Gastroesophageal sphincter (tissue), 4 donors: Measurements from ENCODE around the gene LYRM1. TPM values are rescaled to one million over a fixed set of nuclear protein-coding genes. Genes with fewer than 3 reads are reported as not detected.

Experiments
- ATAC-seq: fragments of 150-250 bp; one replicate; pipeline ENCODE4 v1.9.1; 2016; ENCODE audit warnings: mild to moderate bottlenecking, moderate library complexity
- H3K27ac ChIP-seq, 4 donors: fragments of 200-600 bp; sonication (generic) in 3 of 4; 1 replicate in 3 of 4; 2 replicates in 1 of 4; pipeline ENCODE4 v1.5.1; 2016 to 2019
- H3K27me3 ChIP-seq: fragments of 200-600 bp; sonication (generic); one replicate; pipeline ENCODE4 v1.5.1; 2019
- H3K36me3 ChIP-seq, 2 donors: fragments of 200-600 bp; sonication (generic); one replicate each; pipeline ENCODE4 v1.5.1; 2019; ENCODE audit warnings: control low read depth in 1 of 2
- H3K4me1 ChIP-seq, 3 donors: fragments of 200-600 bp; sonication (generic); 1 replicate in 2 of 3; 2 replicates in 1 of 3; pipeline ENCODE4 v1.5.1; 2016 to 2019; ENCODE audit warnings: control low read depth in 2 of 3
- H3K4me3 ChIP-seq, 2 donors: fragments of 200-600 bp; sonication (generic); one replicate each; pipeline ENCODE4 v1.5.1; 2019; ENCODE audit warnings: mild to moderate bottlenecking in 1 of 2, moderate library complexity in 1 of 2
- H3K9me3 ChIP-seq, 3 donors: fragments of 200-600 bp; sonication (generic); one replicate each; pipeline ENCODE4 v1.5.1; 2017 to 2019; ENCODE audit warnings: control low read depth in 2 of 3
- CTCF ChIP-seq, 4 experiments: fragments of 200-600 bp in 2 of 4; fragments of 450-650 bp in 2 of 4; sonication (generic) in 1 of 4; IDR thresholded peaks; one replicate each; pipeline ENCODE4 v1.5.1; 2017 to 2019; ENCODE audit warnings: antibody characterized with exemption in 4 of 4, mild to moderate bottlenecking in 2 of 4, moderate library complexity in 2 of 4
- EP300 ChIP-seq: sonication (generic); formaldehyde crosslinking; IDR thresholded peaks from one replicate; pipeline ENCODE4 v1.6.1; 2017; ENCODE audit warnings: antibody characterized with exemption, mild to moderate bottlenecking
- POLR2A ChIP-seq, 2 donors: fragments of 450-650 bp; IDR thresholded peaks; one replicate each; pipeline ENCODE4 v1.6.1; 2017; ENCODE audit warnings: antibody characterized with exemption in 2 of 2, mild to moderate bottlenecking in 2 of 2, moderate library complexity in 1 of 2
- POLR2AphosphoS5 ChIP-seq: sonication (generic); formaldehyde crosslinking; IDR thresholded peaks from one replicate; pipeline ENCODE4 v1.6.1; 2017; ENCODE audit warnings: antibody characterized with exemption
- WGBS, 2 donors: methylation state at CpG; one replicate each; pipeline ENCODE4 v1.1.5; 2018; ENCODE audit warnings: low coverage in 1 of 2; 5-methylcytosine and 5-hydroxymethylcytosine counted together
- total RNA-seq, 4 donors: library from RNA; depleted of rRNA; stranded (reverse); fragments of >200 nt; gene quantifications; one replicate each; pipeline ENCODE4 v1.1.0, GENCODE V29; 2016

Gene LYRM1
- total RNA-seq, 4 donors from 2014 or later: 54.3 to 88.7 (median 58.7) TPM

DNA sequence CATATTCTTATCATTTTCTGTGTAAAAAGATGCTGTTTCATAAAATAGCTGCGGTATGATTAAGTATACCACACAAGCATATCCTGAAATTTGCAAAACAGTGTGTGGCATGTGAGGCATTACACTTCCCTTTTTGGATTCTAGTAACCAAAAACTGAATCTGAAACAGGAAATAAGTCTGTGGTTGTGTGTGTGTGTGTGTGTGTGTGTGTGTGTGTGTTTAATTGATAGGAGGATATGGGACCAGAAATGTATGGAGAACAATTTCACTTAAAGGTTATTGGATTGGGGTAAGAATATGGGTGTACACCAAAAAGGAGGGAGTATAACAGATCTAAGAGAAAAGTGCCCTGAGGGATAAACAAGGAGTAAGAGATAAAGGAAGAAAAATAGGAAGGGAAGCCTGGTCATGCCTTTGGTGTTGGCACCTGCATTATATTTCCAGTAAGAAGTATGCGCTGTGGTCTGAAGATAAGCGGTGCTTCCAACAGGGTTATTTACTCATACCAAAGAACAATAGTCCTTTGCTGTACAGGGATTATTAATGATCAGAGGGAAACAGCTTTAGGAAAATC is 4.0 kb downstream of the LYRM1 start:
- TF ChIP-seq POLR2AphosphoS5 (peak; percentile 14), CTCF (IDR thresholded peaks at IDR 0.05) (no peak)
- Histone ChIP-seq H3K4me3 (no peak overlapping the region), H3K36me3 (no peaks in the 10 kb centered on the region), H3K9me3 (no peaks in the 10 kb centered on the region), H3K27ac (peak overlapping the region; percentile 95 to 99 (median 99)), H3K4me1 (peaks cover 19 to 68% (median 48%) of the 10 kb centered on the region in 3 donors), H3K27me3 (no peaks in the 10 kb centered on the region)
- 14 to 26% methylated on average over 3 of the region's 3 CpGs for WGBS, 2 donors
- ATAC-seq: no peak

GRCh38 chr16:20905576-20905975 is 5.0 kb downstream of the LYRM1 start:
- ATAC-seq: no peak
- no peaks in the 10 kb centered on the region for H3K36me3 ChIP-seq
- no peak for TF ChIP-seq POLR2AphosphoS5
- TF ChIP-seq CTCF (IDR thresholded peaks at IDR 0.05): no peak
- TF ChIP-seq EP300: no peak
- no peak for TF ChIP-seq POLR2A (IDR thresholded peaks at IDR 0.05)
- no peaks in the 10 kb centered on the region for H3K27me3 ChIP-seq
- peak overlapping the region; percentile 95 to 99 (median 99) for H3K27ac ChIP-seq
- no peak overlapping the region for H3K4me3 ChIP-seq
- H3K4me1 ChIP-seq: peaks cover 19 to 71% (median 51%) of the 10 kb centered on the region in 3 donors
- no peaks in the 10 kb centered on the region for H3K9me3 ChIP-seq
- 52 to 60% methylated on average over 3 of the region's 3 CpGs for WGBS, 2 donors

DNA sequence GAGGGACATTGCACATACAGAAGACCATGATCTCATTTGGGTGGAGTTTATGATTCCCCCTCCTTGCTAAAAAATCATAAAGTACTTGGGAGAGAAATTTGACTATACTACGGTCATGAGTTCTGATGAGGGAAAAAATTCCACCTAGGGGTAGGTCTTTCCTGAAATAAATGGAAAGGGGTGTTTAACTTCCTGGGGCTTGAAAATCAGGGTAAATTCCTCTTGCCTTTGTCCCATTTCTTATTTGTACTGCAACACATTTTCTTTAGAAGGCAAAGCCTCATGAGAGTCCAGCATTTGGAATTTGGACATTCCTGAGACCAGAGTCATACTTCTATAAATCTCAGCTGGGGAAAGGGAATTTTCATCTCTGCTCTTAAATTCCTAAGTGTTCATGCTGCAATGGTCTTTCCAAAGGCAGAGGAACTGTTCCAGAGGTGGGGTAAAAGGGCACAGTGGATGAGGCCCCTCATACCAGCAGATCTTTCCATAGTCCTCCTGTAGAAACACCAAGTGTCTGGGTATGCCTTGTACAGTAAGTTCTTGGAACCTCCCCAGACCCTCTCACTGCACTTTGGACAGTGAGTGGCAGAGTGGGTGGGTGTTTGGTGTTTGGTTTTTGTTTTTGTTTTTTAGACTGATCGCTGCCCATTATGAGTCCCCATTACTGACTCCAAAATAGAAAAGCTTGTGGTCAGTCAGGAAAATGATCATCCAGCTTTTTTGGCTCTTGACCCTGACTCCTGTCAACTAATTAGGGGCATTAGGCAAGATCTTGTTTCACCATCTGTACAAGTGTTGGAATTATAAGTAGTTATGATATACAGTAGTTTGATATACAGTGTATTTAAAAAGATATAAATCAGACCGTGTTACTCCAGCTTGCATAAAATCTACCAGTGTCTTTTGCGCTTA is 6.0 kb downstream of the LYRM1 start:
- H3K4me1 ChIP-seq: peaks cover 19 to 78% (median 54%) of the 10 kb centered on the region in 3 donors
- WGBS, 2 donors: 42 to 44% methylated on average over 3 to 4 of the region's 4 CpGs
- no peaks in the 10 kb centered on the region for H3K27me3 ChIP-seq
- no peaks in the 10 kb centered on the region for H3K36me3 ChIP-seq
- H3K9me3 ChIP-seq: no peaks in the 10 kb centered on the region
- TF ChIP-seq POLR2A (IDR thresholded peaks at IDR 0.05) (no peak), CTCF (IDR thresholded peaks at IDR 0.05) (peak in 1 of 4 experiments; percentile 14), POLR2AphosphoS5 (peak; percentile 67), EP300 (no peak)
- peak; percentile 79 for ATAC-seq
- no peak overlapping the region for H3K4me3 ChIP-seq
- H3K27ac ChIP-seq: peak overlapping the region; percentile 95 to 99 (median 99)

- Histone ChIP-seq H3K4me3 (no peak overlapping the region), H3K4me1 (peaks cover 12 to 58% (median 28%) of the 10 kb centered on the region in 3 donors)
These were observed 10.3 kb downstream of the LYRM1 start for GRCh38 chr16:20910781-20911321.

More at GRCh38 chr16:20910781-20911321, 10.3 kb downstream of the LYRM1 start:
- H3K27ac ChIP-seq: peak overlapping the region; percentile 40 to 99 (median 64)
- no peaks in the 10 kb centered on the region for H3K27me3 ChIP-seq
- no peaks in the 10 kb centered on the region for H3K36me3 ChIP-seq
- WGBS, 2 donors: 26 to 47% methylated on average over 2 of the region's 2 CpGs
- H3K9me3 ChIP-seq: no peaks in the 10 kb centered on the region
- TF ChIP-seq CTCF (IDR thresholded peaks at IDR 0.05) (no peak), EP300 (no peak), POLR2AphosphoS5 (peak; percentile 57), POLR2A (IDR thresholded peaks at IDR 0.05) (no peak)
- ATAC-seq: peak; percentile 75
